Type B pancreatic cell (in vitro differentiated cells): ENCODE data around the gene CCDC69. TPM values are rescaled to one million over a fixed set of nuclear protein-coding genes. Genes with fewer than 3 reads are reported as not detected.
A peak's percentile ranks its signal among the peaks of the same experiment; 100 is the strongest.

Experiments
- DNase-seq: peaks from one replicate; pipeline ENCODE4 v3.0.0; 2021; ENCODE audit warnings: mixed read lengths; ENCODE audit not compliant: unreplicated experiment; ENCODE audit errors: extremely low spot score
- H3K27ac Mint-ChIP-seq: 2 replicates; pipeline ENCODE4 v1.8.0; 2021; ENCODE audit warnings: mild to moderate bottlenecking, mixed read lengths
- H3K27me3 Mint-ChIP-seq: 2 replicates; pipeline ENCODE4 v1.8.0; 2021; ENCODE audit warnings: mixed read lengths
- H3K36me3 Mint-ChIP-seq: 2 replicates; pipeline ENCODE4 v1.8.0; 2021; ENCODE audit warnings: mixed read lengths
- H3K4me1 Mint-ChIP-seq: one replicate; pipeline ENCODE4 v1.8.0; 2021; ENCODE audit warnings: mixed read lengths; ENCODE audit not compliant: unreplicated experiment
- H3K4me3 Mint-ChIP-seq: 2 replicates; pipeline ENCODE4 v1.8.0; 2021; ENCODE audit warnings: mild to moderate bottlenecking, mixed read lengths
- H3K9me3 Mint-ChIP-seq: 2 replicates; pipeline ENCODE4 v1.8.0; 2021; ENCODE audit warnings: mixed read lengths
- CTCF ChIP-seq: fragments of 200-600 bp; sonication (generic); conservative IDR thresholded peaks from 2 replicates; pipeline ENCODE4 v1.5.0; 2021; ENCODE audit warnings: antibody characterized with exemption, mild to moderate bottlenecking
- total RNA-seq: library from RNA; stranded (reverse); gene quantifications from 2 replicates; pipeline ENCODE4 v1.2.1, GENCODE V29; 2021; ENCODE audit warnings: low replicate concordance

The CCDC69 gene
- total RNA-seq, 1 donor from 2014 or later: 11.2 TPM

GRCh38 chr5:151221574-151221973, 2.3 kb downstream of the CCDC69 start:
- Mint-ChIP-seq H3K4me1 (peaks cover 16% of the 10 kb centered on the region), H3K27ac (peak overlapping the region; percentile 5), H3K9me3 (no peaks in the 10 kb centered on the region), H3K36me3 (no peaks in the 10 kb centered on the region), H3K27me3 (peaks cover 3% of the 10 kb centered on the region), H3K4me3 (no peak overlapping the region)
- TF ChIP-seq CTCF: no peak
- no peak for DNase-seq

DNA sequence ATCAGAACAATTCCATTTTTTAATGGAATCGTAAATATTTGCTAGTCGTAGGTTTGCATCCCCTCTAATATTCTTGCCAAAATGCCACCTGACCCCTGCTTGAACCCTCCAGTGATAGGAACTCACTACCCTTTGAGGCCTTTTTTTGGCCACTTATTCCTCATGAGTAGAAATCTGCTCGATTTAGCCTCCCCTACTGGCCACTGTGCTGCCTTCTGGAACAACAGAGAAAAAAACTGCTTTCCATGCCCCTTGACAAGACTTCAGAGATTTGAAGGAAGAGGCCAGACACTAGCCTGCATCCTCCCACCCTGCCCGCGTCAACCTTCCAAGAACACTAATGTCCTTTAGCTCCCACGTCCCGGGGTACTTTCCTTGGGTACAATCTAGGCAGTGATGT, 4.1 kb downstream of the CCDC69 start:
- Mint-ChIP-seq H3K36me3 (no peaks in the 10 kb centered on the region), H3K27me3 (peaks cover 3% of the 10 kb centered on the region), H3K4me1 (peaks cover 17% of the 10 kb centered on the region), H3K27ac (no peak overlapping the region), H3K9me3 (no peaks in the 10 kb centered on the region), H3K4me3 (no peak overlapping the region)
- no peak for DNase-seq
- TF ChIP-seq CTCF: no peak

GRCh38 chr5:151219138-151219537, 4.8 kb downstream of the CCDC69 start:
- Mint-ChIP-seq H3K36me3 (no peaks in the 10 kb centered on the region), H3K27ac (no peak overlapping the region), H3K4me1 (peaks cover 17% of the 10 kb centered on the region), H3K4me3 (no peak overlapping the region), H3K9me3 (no peaks in the 10 kb centered on the region), H3K27me3 (peaks cover 3% of the 10 kb centered on the region)
- no peak for TF ChIP-seq CTCF
- DNase-seq: no peak

DNA sequence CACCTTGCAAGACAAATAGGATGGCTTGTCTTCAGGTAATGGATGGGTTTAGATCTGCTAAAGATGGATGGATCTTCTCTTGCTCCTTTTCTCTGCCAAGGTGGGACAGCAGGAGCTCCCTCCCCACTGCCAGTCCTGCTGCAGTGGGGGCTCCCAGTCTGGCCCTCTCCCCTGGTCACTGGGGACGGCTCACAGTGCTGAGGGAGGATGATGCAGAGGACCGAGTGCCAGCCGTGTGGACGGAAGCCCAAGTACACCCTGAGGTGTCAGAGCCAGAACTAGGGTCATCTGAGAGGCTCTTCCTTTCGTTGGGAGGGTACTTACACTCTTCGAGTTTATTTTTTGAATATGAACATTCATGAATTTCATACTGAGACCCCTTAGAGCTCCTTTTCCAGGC, 5.7 kb downstream of the CCDC69 start:
- no peaks in the 10 kb centered on the region for H3K9me3 Mint-ChIP-seq
- H3K36me3 Mint-ChIP-seq: no peaks in the 10 kb centered on the region
- H3K27ac Mint-ChIP-seq: peak overlapping the region; percentile 25
- peaks cover 17% of the 10 kb centered on the region for H3K4me1 Mint-ChIP-seq
- DNase-seq: no peak
- no peak for TF ChIP-seq CTCF
- no peak overlapping the region for H3K4me3 Mint-ChIP-seq
- peaks cover 3% of the 10 kb centered on the region for H3K27me3 Mint-ChIP-seq

DNA sequence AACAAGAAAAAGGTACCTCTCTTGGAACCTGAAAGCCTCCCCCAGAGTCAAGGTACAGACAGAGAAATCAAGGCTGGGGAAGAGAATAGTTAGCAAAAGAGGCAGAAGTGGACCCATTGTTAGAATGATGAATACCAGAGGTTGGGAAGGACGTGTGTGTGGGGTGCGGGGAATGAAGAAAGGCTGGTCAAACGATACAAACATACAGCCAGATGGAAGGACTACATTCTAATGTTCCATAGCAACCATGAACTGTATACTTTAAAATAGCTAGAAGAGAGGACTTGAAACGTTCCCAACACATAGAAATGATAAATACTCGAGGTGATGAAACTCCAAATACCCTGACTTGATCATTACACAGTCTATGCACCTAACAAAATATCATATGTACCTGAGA, 7.1 kb downstream of the CCDC69 start:
- Mint-ChIP-seq H3K9me3 (no peaks in the 10 kb centered on the region), H3K36me3 (peaks cover 3% of the 10 kb centered on the region), H3K4me1 (peaks cover 12% of the 10 kb centered on the region), H3K27ac (peak overlapping the region; percentile 81), H3K4me3 (peak overlapping the region; percentile 21), H3K27me3 (no peaks in the 10 kb centered on the region)
- TF ChIP-seq CTCF: no peak
- DNase-seq: no peak

DNA sequence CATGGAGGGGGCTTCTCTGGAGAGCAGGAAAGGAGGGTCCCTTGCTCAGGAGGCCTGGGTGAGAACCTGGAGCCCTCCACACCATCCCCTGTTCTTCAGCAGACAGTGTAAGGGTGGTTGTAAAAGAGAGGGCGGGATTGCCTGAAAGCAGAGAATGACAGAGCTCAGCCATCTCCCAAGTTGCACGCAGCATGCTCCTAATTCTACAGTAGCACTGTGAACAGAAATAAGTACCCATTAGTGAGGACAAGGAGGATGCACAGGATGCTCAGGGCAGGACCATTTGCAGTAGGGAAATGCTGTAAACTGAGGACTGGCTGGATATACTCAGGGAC, 8.4 kb downstream of the CCDC69 start:
- peak overlapping the region; percentile 92 for H3K27ac Mint-ChIP-seq
- H3K9me3 Mint-ChIP-seq: no peaks in the 10 kb centered on the region
- peak overlapping the region; percentile 55 for H3K4me3 Mint-ChIP-seq
- TF ChIP-seq CTCF: no peak
- peaks cover 12% of the 10 kb centered on the region for H3K4me1 Mint-ChIP-seq
- DNase-seq: no peak
- H3K27me3 Mint-ChIP-seq: no peaks in the 10 kb centered on the region
- H3K36me3 Mint-ChIP-seq: peaks cover 3% of the 10 kb centered on the region
